Measurements from ENCODE around the gene DOCK11. TPM values are rescaled to one million over a fixed set of nuclear protein-coding genes. Genes with fewer than 3 reads are reported as not detected.

The DOCK11 gene
- total and polyA plus RNA-seq, 9 of the 15 experiments (the other 6 are each of a cell fraction or from before 2014, with no cell fraction given), result 41.8 to 77.8 (median 50.9) TPM

DNA sequence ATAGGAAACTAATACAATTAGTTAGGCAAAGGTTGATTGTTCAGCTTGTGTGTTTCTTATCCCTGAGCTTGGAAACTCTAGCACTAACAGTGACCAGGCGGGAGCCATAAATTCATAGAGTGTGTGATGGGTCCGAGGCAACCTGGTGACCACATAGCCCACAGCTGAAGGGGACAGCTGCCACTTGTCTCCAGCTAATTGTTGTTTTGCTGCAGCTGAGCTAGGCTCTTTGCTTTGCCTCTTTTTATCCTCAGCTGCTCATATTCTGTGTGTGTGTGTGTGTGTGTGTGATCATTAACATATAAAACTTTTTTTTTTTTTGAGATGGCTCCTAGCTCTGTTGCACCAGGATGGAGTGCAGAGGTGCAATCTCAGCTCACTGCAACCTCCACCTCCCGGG lies 53.2 kb downstream of the DOCK11 start:
- in situ Hi-C loops (cut with MboI), result no loop called here
- intact Hi-C loops (cut with micrococcal nuclease), result no loop called here
- FAIRE-seq (no peak), ATAC-seq (no peak), DNase-seq (ENCODE audit: extremely low read depth in 1 of 4, low spot score in 3 of 4) (no peak)
- H3K9me3 ChIP-seq (replicated peaks; ENCODE audit: control insufficient read depth, insufficient read depth, low read depth, low read length), result no peaks in the 10 kb centered on the region
- no peak overlapping the region for H3K4me2 ChIP-seq (ENCODE audit: insufficient read depth, low read length)
- H3K9ac ChIP-seq (ENCODE audit: insufficient read depth in 1 of 2, low read depth in 2 of 2, low read length in 2 of 2), result no peak overlapping the region
- H3K79me2 ChIP-seq (ENCODE audit: control insufficient read depth, insufficient read depth, low read length), result no peaks in the 10 kb centered on the region
- CTCF ChIA-PET (ENCODE audit: low intra/inter-chr PET ratio), result no interaction called here
- peaks cover 64% of the 10 kb centered on the region; the same call in 2 of the 3 replicates for H3K36me3 ChIP-seq (ENCODE audit: control insufficient read depth, insufficient read depth, low read length)
- H3K9me1 ChIP-seq (ENCODE audit: control insufficient read depth, insufficient read depth, low read length), result no peaks in the 10 kb centered on the region
- POLR2A ChIA-PET, result no interaction called here
- BruUV-seq (replicated peaks), result no TSS peak
- TF ChIP-seq ZKSCAN8 (CRISPR knock-in tag; IDR thresholded peaks at IDR 0.05) (no peak), ZNF143 (CRISPR knock-in tag; IDR thresholded peaks at IDR 0.05) (no peak)
- H4K20me1 ChIP-seq (replicated peaks; ENCODE audit: control insufficient read depth, insufficient read depth, low read length), result no peaks in the 10 kb centered on the region
- H3K4me1 ChIP-seq (replicated peaks in 1 of 2; ENCODE audit: control insufficient read depth in 2 of 2, insufficient read depth in 2 of 2, low read length in 2 of 2), result peaks cover 4 to 12% of the 10 kb centered on the region in 2 experiments; a peak in 3 of 5 replicates
- H3K27me3 ChIP-seq (ENCODE audit: control insufficient read depth in 2 of 2, insufficient read depth in 2 of 2, low read length in 2 of 2), result no peaks in the 10 kb centered on the region
- no peak overlapping the region for H3K27ac ChIP-seq (ENCODE audit: extremely low read depth, low read depth, low read length)
- WGBS (ENCODE audit: insufficient coverage, low coverage, missing lambda C conversion rate), result 95% methylated on average over 3 of the region's 3 CpGs
- no peak overlapping the region for H2AFZ ChIP-seq (ENCODE audit: low read depth, low read length)
- no peak overlapping the region for H3K4me3 ChIP-seq

- in situ Hi-C loops (cut with MboI), result no loop called here
- no peak for ATAC-seq
- no peak for FAIRE-seq
Measured at GRCh38 chrX:118550792-118551191, 55.2 kb downstream of the DOCK11 start.

More at GRCh38 chrX:118550792-118551191, 55.2 kb downstream of the DOCK11 start:
- H3K9ac ChIP-seq (ENCODE audit: insufficient read depth in 1 of 2, low read depth in 2 of 2, low read length in 2 of 2), result no peak overlapping the region
- H3K4me3 ChIP-seq, result no peak overlapping the region
- WGBS (ENCODE audit: insufficient coverage, low coverage, missing lambda C conversion rate), result 85% methylated on average over 2 of the region's 2 CpGs
- no peaks in the 10 kb centered on the region for H3K27me3 ChIP-seq (ENCODE audit: control insufficient read depth in 2 of 2, insufficient read depth in 2 of 2, low read length in 2 of 2)
- BruUV-seq (replicated peaks), result no TSS peak
- no peaks in the 10 kb centered on the region for H3K79me2 ChIP-seq (ENCODE audit: control insufficient read depth, insufficient read depth, low read length)
- no peak overlapping the region for H2AFZ ChIP-seq (ENCODE audit: low read depth, low read length)
- peaks cover 4 to 12% of the 10 kb centered on the region in 2 experiments; a peak in 3 of 5 replicates for H3K4me1 ChIP-seq (replicated peaks in 1 of 2; ENCODE audit: control insufficient read depth in 2 of 2, insufficient read depth in 2 of 2, low read length in 2 of 2)
- POLR2A ChIA-PET, result interaction anchor here (0.6 to 1.1 kb wide), 4 partner anchors 9 to 340 kb away, joined by 3 to 5 read pairs (median 4); no protein-coding TSS in a partner anchor
- no peak overlapping the region for H3K4me2 ChIP-seq (ENCODE audit: insufficient read depth, low read length)
- H4K20me1 ChIP-seq (replicated peaks; ENCODE audit: control insufficient read depth, insufficient read depth, low read length), result no peaks in the 10 kb centered on the region
- H3K9me1 ChIP-seq (ENCODE audit: control insufficient read depth, insufficient read depth, low read length), result no peaks in the 10 kb centered on the region
- intact Hi-C loops (cut with micrococcal nuclease), result no loop called here
- no peak for DNase-seq (ENCODE audit: extremely low read depth in 1 of 4, low spot score in 3 of 4)
- no peak overlapping the region for H3K27ac ChIP-seq (ENCODE audit: extremely low read depth, low read depth, low read length)
- TF ChIP-seq COPS2 (conservative IDR thresholded peaks at IDR 0.05) (no peak), ZNF23 (CRISPR knock-in tag; IDR thresholded peaks at IDR 0.05) (no peak), ESRRB (CRISPR knock-in tag; IDR thresholded peaks at IDR 0.05; ENCODE audit: borderline replicate concordance) (no peak), MEF2A (IDR thresholded peaks at IDR 0.05; ENCODE audit: control insufficient read depth, low read depth, low read length) (no peak), SLC30A9 (CRISPR knock-in tag; IDR thresholded peaks at IDR 0.05) (no peak), RBBP5 (IDR thresholded peaks at IDR 0.05; ENCODE audit: borderline replicate concordance, insufficient read depth, low read length, poor library complexity, severe bottlenecking) (no peak), MLX (CRISPR knock-in tag; conservative IDR thresholded peaks at IDR 0.05) (no peak)
- peaks cover 67% of the 10 kb centered on the region for H3K36me3 ChIP-seq (ENCODE audit: control insufficient read depth, insufficient read depth, low read length)
- no peaks in the 10 kb centered on the region for H3K9me3 ChIP-seq (replicated peaks; ENCODE audit: control insufficient read depth, insufficient read depth, low read depth, low read length)
- CTCF ChIA-PET (ENCODE audit: low intra/inter-chr PET ratio), result no interaction called here
